Esophagus squamous epithelium (tissue), 4 donors: ENCODE data around the gene CTXN1.

Experiments
- POLR2A ChIP-seq, 4 donors: fragments of 450-650 bp; IDR thresholded peaks; one replicate each; pipeline ENCODE4 v1.6.1; 2017; ENCODE audit warnings: antibody characterized with exemption in 4 of 4, mild to moderate bottlenecking in 4 of 4, moderate library complexity in 3 of 4
- TF ChIP-seq, protein P1 (sequence below), 6 experiments: fragments of 450-650 bp in 4 of 6; fragments of 200-600 bp in 2 of 6; sonication (generic) in 2 of 6; IDR thresholded peaks; one replicate each; pipeline ENCODE4 v1.5.1; 2016 to 2019; ENCODE audit warnings: antibody characterized with exemption in 6 of 6, mild to moderate bottlenecking in 4 of 6, moderate library complexity in 4 of 6

DNA sequence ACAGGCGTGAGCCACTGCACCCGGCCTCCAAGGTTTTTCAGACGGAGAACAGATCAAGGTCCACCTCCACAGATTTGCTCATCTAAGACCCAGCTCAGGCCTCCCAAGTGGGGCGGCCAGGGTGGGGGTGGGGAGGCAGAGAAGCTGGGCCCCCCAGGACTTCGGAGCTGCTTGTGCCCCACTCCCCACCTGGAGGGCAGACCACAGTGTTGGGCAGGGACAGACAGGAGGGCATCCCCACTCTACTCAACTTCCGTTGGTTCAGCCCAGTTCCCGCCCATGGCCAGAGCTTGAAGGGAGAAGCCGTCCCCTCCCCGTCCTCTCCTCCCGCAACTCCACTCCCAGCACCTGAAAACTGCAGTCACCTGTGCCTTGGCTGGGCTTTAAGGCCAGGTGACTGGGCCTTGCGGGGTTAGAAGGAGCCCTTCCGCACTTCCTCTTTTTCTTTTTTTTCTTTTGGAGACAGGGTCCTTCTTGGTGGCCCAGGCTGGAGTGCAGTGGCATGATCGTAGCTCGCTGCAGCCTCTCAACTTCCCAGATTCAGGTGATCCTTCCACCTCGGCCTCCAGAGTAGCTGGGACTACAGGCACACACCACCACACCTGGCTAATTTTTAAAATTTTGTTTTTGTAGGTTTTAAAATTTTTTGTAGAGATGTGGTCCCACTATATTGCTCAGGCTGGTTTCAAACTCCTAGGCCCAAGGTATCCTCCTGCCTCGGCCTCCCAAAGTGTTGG is 38.4 kb downstream of the CTXN1 start:
- no peak for TF ChIP-seq POLR2A (IDR thresholded peaks at IDR 0.05)
- TF ChIP-seq, protein P1, sequence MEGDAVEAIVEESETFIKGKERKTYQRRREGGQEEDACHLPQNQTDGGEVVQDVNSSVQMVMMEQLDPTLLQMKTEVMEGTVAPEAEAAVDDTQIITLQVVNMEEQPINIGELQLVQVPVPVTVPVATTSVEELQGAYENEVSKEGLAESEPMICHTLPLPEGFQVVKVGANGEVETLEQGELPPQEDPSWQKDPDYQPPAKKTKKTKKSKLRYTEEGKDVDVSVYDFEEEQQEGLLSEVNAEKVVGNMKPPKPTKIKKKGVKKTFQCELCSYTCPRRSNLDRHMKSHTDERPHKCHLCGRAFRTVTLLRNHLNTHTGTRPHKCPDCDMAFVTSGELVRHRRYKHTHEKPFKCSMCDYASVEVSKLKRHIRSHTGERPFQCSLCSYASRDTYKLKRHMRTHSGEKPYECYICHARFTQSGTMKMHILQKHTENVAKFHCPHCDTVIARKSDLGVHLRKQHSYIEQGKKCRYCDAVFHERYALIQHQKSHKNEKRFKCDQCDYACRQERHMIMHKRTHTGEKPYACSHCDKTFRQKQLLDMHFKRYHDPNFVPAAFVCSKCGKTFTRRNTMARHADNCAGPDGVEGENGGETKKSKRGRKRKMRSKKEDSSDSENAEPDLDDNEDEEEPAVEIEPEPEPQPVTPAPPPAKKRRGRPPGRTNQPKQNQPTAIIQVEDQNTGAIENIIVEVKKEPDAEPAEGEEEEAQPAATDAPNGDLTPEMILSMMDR (IDR thresholded peaks at IDR 0.05) = no peak
